ENCODE data around the gene TSHZ3. TPM values are rescaled to one million over a fixed set of nuclear protein-coding genes. Genes with fewer than 3 reads are reported as not detected.

The TSHZ3 gene
- total and polyA plus RNA-seq, 2 of the 13 experiments (the other 11 are each of a cell fraction or from before 2014, with no cell fraction given): not detected

GRCh38 chr19:31300422-31300821 lies 48.8 kb downstream of the TSHZ3 start:
- Histone ChIP-seq H3K36me3 (replicated peaks in 1 of 2; ENCODE audit: control insufficient read depth in 1 of 2, insufficient read depth in 2 of 2, low read length in 2 of 2) (no peaks in the 10 kb centered on the region), H3K4me3 (replicated peaks in 1 of 3; ENCODE audit: insufficient read depth in 1 of 3, low read depth in 2 of 3, low read length in 3 of 3) (no peak overlapping the region), H3K79me2 (ENCODE audit: insufficient read depth, low read length) (no peaks in the 10 kb centered on the region), H3K9ac (ENCODE audit: insufficient read depth, low read depth, low read length) (no peak overlapping the region), H3K4me2 (ENCODE audit: low read depth, low read length) (no peak overlapping the region), H3K9me3 (ENCODE audit: low read length) (no peaks in the 10 kb centered on the region), H3K4me1 (ENCODE audit: insufficient read depth, low read length) (no peaks in the 10 kb centered on the region), H3K27ac (ENCODE audit: extremely low read length, insufficient read depth, low read length) (no peak overlapping the region), H3K27me3 (ENCODE audit: control insufficient read depth in 1 of 2, insufficient read depth in 2 of 2, low read length in 2 of 2) (0 out of 5 replicates have a peak, but pooled peaks cover 0 to 2% of the 10 kb centered on the region in 2 experiments), H4K20me1 (ENCODE audit: insufficient read depth, low read length) (no peaks in the 10 kb centered on the region), H2AFZ (ENCODE audit: low read length) (no peak overlapping the region)
- BruUV-seq (replicated peaks): no TSS peak
- TF ChIP-seq KLF6 (CRISPR knock-in tag; IDR thresholded peaks at IDR 0.05) (no peak), ARNT (IDR thresholded peaks at IDR 0.05) (no peak), SATB2 (CRISPR knock-in tag; IDR thresholded peaks at IDR 0.05) (no peak)
- CTCF ChIA-PET (ENCODE audit: low intra/inter-chr PET ratio, low total read pairs): no interaction called here
- POLR2A ChIA-PET: no interaction called here
- FAIRE-seq (no peak), ATAC-seq (no peak), DNase-seq (ENCODE audit: low spot score) (no peak)
- WGBS (ENCODE audit: low lambda C conversion rate): 3% methylated on average over 6 of the region's 6 CpGs
- in situ Hi-C loops (cut with HindIII; ENCODE audit: extremely low pct_ligation_motif_present, low pct_unique_long_range_greater_than_20kb): no loop called here
- intact Hi-C loops (cut with micrococcal nuclease; ENCODE audit: unreplicated experiment): no loop called here

DNA sequence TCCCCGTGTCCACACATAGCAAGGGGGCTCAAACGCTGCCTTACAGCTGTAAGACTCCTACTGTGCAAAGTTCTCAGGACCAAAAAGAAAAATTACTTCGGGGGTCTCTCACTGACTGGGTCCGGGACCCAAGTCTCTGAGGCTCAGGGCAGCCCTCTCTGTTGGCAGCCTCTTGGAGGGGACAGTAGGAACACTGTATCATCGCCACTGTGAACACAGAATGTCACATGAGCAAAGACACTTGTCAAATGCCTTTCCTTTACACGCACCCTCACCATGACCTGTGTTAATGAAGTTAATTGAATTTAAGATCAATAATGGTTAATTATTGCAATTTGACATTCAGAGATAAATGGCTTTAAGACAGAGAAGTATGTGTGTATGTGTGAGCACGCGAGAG lies 49.6 kb downstream of the TSHZ3 start:
- Histone ChIP-seq H3K27me3 (ENCODE audit: control insufficient read depth in 1 of 2, insufficient read depth in 2 of 2, low read length in 2 of 2) (no peaks in the 10 kb centered on the region), H4K20me1 (ENCODE audit: insufficient read depth, low read length) (no peaks in the 10 kb centered on the region), H3K9me3 (ENCODE audit: low read length) (no peaks in the 10 kb centered on the region), H3K4me1 (ENCODE audit: insufficient read depth, low read length) (no peaks in the 10 kb centered on the region), H2AFZ (ENCODE audit: low read length) (no peak overlapping the region), H3K27ac (ENCODE audit: extremely low read length, insufficient read depth, low read length) (no peak overlapping the region), H3K9ac (ENCODE audit: insufficient read depth, low read depth, low read length) (no peak overlapping the region), H3K4me3 (replicated peaks in 1 of 3; ENCODE audit: insufficient read depth in 1 of 3, low read depth in 2 of 3, low read length in 3 of 3) (no peak overlapping the region), H3K79me2 (ENCODE audit: insufficient read depth, low read length) (no peaks in the 10 kb centered on the region), H3K4me2 (ENCODE audit: low read depth, low read length) (no peak overlapping the region), H3K36me3 (replicated peaks in 1 of 2; ENCODE audit: control insufficient read depth in 1 of 2, insufficient read depth in 2 of 2, low read length in 2 of 2) (no peaks in the 10 kb centered on the region)
- CTCF ChIA-PET (ENCODE audit: low intra/inter-chr PET ratio, low total read pairs): no interaction called here
- FAIRE-seq (no peak), DNase-seq (ENCODE audit: low spot score) (no peak), ATAC-seq (no peak)
- 7% methylated on average over 5 of the region's 8 CpGs for WGBS (ENCODE audit: low lambda C conversion rate)
- TF ChIP-seq, protein P1, sequence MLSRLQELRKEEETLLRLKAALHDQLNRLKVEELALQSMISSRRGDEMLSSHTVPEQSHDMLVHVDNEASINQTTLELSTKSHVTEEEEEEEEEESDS (CRISPR knock-in tag; IDR thresholded peaks at IDR 0.05; ENCODE audit: borderline replicate concordance): no peak
- TF ChIP-seq ZFX (CRISPR knock-in tag; IDR thresholded peaks at IDR 0.05; ENCODE audit: low read depth): no peak
- no peak for TF ChIP-seq HDAC1 (CRISPR knock-in tag; IDR thresholded peaks at IDR 0.05)
- in situ Hi-C loops (cut with HindIII; ENCODE audit: extremely low pct_ligation_motif_present, low pct_unique_long_range_greater_than_20kb) (no loop called here), intact Hi-C loops (cut with micrococcal nuclease; ENCODE audit: unreplicated experiment) (no loop called here)
- POLR2A ChIA-PET: no interaction called here
- BruUV-seq (replicated peaks): no TSS peak

All from HepG2 (cell line).